ENCODE results near the gene PLA2G2D. TPM values are rescaled to one million over a fixed set of nuclear protein-coding genes. Genes with fewer than 3 reads are reported as not detected.

Gene PLA2G2D
- total and polyA plus RNA-seq, 2 of the 8 experiments (the other 6 are each of a cell fraction or from before 2014, with no cell fraction given) = not detected

GRCh38 chr1:20095564-20096434 is 23.5 kb downstream of the PLA2G2D start:
- DNase-seq (ENCODE audit: low read depth in 1 of 2, low spot score in 2 of 2) = no peak
- Histone ChIP-seq H2BK5ac (ENCODE audit: low read depth, low read length) (no peak overlapping the region), H3K9ac (replicated peaks in 1 of 4; ENCODE audit: extremely low read depth in 1 of 4, low read depth in 3 of 4, low read length in 3 of 4) (no peak overlapping the region), H3K27ac (ENCODE audit: low read depth, low read length) (no peak overlapping the region), H3K27me3 (replicated peaks in 1 of 4; ENCODE audit: control insufficient read depth in 3 of 4, extremely low read depth in 1 of 4, insufficient read depth in 3 of 4, low read length in 3 of 4) (no peaks in the 10 kb centered on the region; a peak in 2 of 7 replicates), H4K5ac (ENCODE audit: insufficient read length, low read depth, low read length) (no peak overlapping the region), H2AFZ (ENCODE audit: low read length) (no peak overlapping the region), H3K4me1 (replicated peaks in 1 of 4; ENCODE audit: control insufficient read depth in 3 of 4, insufficient read depth in 4 of 4, low read length in 3 of 4) (peaks cover 0 to 2% (median 0%) of the 10 kb centered on the region in 4 experiments; a peak in 2 of 7 replicates), H2AK5ac (ENCODE audit: low read depth, low read length) (no peak overlapping the region), H3K79me1 (ENCODE audit: low read depth, low read length) (no peaks in the 10 kb centered on the region), H3K79me2 (ENCODE audit: control insufficient read depth in 1 of 2, insufficient read depth in 2 of 2, low read length in 2 of 2) (no peaks in the 10 kb centered on the region), H2BK12ac (ENCODE audit: low read depth, low read length) (no peak overlapping the region), H2BK20ac (ENCODE audit: low read length) (no peak overlapping the region), H2BK15ac (ENCODE audit: low read length) (no peak overlapping the region), H4K8ac (ENCODE audit: extremely low read depth, insufficient read depth, low read length) (no peak overlapping the region), H3K9me3 (ENCODE audit: insufficient read depth in 2 of 2, low read depth in 1 of 2, low read length in 1 of 2) (peaks cover 29 to 41% of the 10 kb centered on the region in 2 experiments), H3K14ac (ENCODE audit: insufficient read length) (no peak overlapping the region), H3K4me3 (ENCODE audit: extremely low read depth in 1 of 4, insufficient read depth in 2 of 4, low read depth in 3 of 4, low read length in 4 of 4) (no peak overlapping the region), H4K20me1 (replicated peaks in 1 of 2; ENCODE audit: control insufficient read depth in 1 of 2, insufficient read depth in 2 of 2, low read length in 2 of 2) (no peaks in the 10 kb centered on the region), H3K36me3 (ENCODE audit: control insufficient read depth in 2 of 4, insufficient read depth in 4 of 4, low read length in 3 of 4) (no peaks in the 10 kb centered on the region), H3K4ac (replicated peaks; ENCODE audit: insufficient read length, low read depth, low read length) (no peak overlapping the region), H3K56ac (replicated peaks; ENCODE audit: insufficient read length, low read depth, low read length) (no peak overlapping the region), H3K4me2 (ENCODE audit: insufficient read depth in 1 of 2, low read depth in 2 of 2, low read length in 2 of 2) (no peak overlapping the region), H3K18ac (ENCODE audit: extremely low read depth, low read length) (no peak overlapping the region), H3K23ac (ENCODE audit: insufficient read length) (no peak overlapping the region), H3K23me2 (ENCODE audit: low read depth, low read length) (no peaks in the 10 kb centered on the region), H2BK120ac (replicated peaks; ENCODE audit: low read depth, low read length) (no peak overlapping the region), H4K91ac (replicated peaks; ENCODE audit: insufficient read length, low read length) (no peak overlapping the region)
- 82% methylated on average over 5 of the region's 5 CpGs; no CpG with 5 or more reads in 1 of the 2 experiments for WGBS, 2 experiments (ENCODE audit: extremely low coverage in 1 of 2, insufficient coverage in 1 of 2, insufficient read length in 1 of 2, insufficient replicate concordance in 2 of 2, low coverage in 1 of 2, low lambda C conversion rate in 2 of 2, missing lambda C conversion rate in 1 of 2)
- ChIA-PET POLR2A (ENCODE audit: partially characterized antibody) (no interaction called here), CTCF (ENCODE audit: partially characterized antibody) (interaction anchor here (0.8 to 1.8 kb wide), 6 partner anchors 15 to 398 kb away, joined by 3 to 6 read pairs (median 4); no protein-coding TSS in a partner anchor)
- FAIRE-seq = no peak
- TF ChIP-seq SUZ12 (IDR thresholded peaks at IDR 0.05; ENCODE audit: low read length) = no peak
- no peak for TF ChIP-seq BCL11A (IDR thresholded peaks at IDR 0.05; ENCODE audit: low read depth in 2 of 2, low read length in 2 of 2)
- no peak for TF ChIP-seq SAP30 (IDR thresholded peaks at IDR 0.05; ENCODE audit: insufficient read depth, insufficient replicate concordance, low read length)
- TF ChIP-seq RBBP5 (IDR thresholded peaks at IDR 0.05; ENCODE audit: borderline replicate concordance, low read depth, low read length) = no peak
- no peak for TF ChIP-seq ATF2 (IDR thresholded peaks at IDR 0.05; ENCODE audit: low read length)
